ENCODE measurements around the gene MAN1C1. TPM values are rescaled to one million over a fixed set of nuclear protein-coding genes. Genes with fewer than 3 reads are reported as not detected.

The MAN1C1 gene
- total and polyA plus RNA-seq, 2 donors (not counting 1 experiment from before 2014, with no cell fraction given), result 0.31 to 0.89 TPM

DNA sequence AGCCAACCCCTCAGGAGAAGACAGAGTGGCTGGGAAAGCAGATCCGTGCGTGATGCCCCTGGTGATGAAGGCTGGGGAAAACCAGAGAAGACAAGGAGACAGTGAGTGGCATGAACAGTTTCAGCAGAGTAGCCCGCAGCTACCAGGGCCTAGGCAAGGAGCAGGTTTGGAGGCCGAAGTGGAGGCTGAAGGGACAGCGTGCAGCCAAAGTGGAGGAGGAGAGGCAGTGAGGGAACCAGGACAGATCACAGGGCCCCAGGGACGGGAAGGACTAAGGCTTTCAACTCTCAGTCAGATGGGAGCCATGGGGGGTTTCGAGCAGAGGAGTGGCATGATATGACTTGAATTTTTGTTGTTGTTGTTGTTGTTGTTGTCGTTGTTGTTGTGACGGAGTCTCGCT is 123.5 kb downstream of the MAN1C1 start:
- ChIA-PET POLR2A (no interaction called here), CTCF (no interaction called here)
- no peak overlapping the region for H2AFZ ChIP-seq (ENCODE audit: insufficient read depth, low read depth, low read length, poor library complexity, severe bottlenecking)
- TF ChIP-seq, protein P1, sequence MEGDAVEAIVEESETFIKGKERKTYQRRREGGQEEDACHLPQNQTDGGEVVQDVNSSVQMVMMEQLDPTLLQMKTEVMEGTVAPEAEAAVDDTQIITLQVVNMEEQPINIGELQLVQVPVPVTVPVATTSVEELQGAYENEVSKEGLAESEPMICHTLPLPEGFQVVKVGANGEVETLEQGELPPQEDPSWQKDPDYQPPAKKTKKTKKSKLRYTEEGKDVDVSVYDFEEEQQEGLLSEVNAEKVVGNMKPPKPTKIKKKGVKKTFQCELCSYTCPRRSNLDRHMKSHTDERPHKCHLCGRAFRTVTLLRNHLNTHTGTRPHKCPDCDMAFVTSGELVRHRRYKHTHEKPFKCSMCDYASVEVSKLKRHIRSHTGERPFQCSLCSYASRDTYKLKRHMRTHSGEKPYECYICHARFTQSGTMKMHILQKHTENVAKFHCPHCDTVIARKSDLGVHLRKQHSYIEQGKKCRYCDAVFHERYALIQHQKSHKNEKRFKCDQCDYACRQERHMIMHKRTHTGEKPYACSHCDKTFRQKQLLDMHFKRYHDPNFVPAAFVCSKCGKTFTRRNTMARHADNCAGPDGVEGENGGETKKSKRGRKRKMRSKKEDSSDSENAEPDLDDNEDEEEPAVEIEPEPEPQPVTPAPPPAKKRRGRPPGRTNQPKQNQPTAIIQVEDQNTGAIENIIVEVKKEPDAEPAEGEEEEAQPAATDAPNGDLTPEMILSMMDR (IDR thresholded peaks at IDR 0.05), result no peak
- TF ChIP-seq EZH2 (IDR thresholded peaks at IDR 0.05; ENCODE audit: borderline replicate concordance, insufficient read depth, low read depth, low read length, poor library complexity, severe bottlenecking), result no peak
- WGBS (ENCODE audit: insufficient coverage), result 93% methylated on average over 10 of the region's 10 CpGs
- peaks cover 0 to 6% (median 1%) of the 10 kb centered on the region in 4 experiments for H3K27me3 ChIP-seq (replicated peaks in 1 of 4; ENCODE audit: control extremely low read depth in 1 of 4, control insufficient read depth in 3 of 4, insufficient read depth in 4 of 4, low read length in 3 of 4)
- H3K9me3 ChIP-seq (ENCODE audit: control extremely low read depth in 1 of 3, control insufficient read depth in 2 of 3, insufficient read depth in 1 of 3, low read length in 2 of 3), result no peaks in the 10 kb centered on the region
- ATAC-seq (ENCODE audit: low read depth) (no peak), DNase-seq (no peak)
- no peak overlapping the region for H3K4me2 ChIP-seq (replicated peaks; ENCODE audit: low read depth, low read length, poor library complexity, severe bottlenecking)
- H3K4me1 Mint-ChIP-seq, result no peaks in the 10 kb centered on the region
- H3K4me3 Mint-ChIP-seq, result no peak overlapping the region
- intact Hi-C loops (cut with micrococcal nuclease), result no loop called here
- no peaks in the 10 kb centered on the region for H3K79me2 ChIP-seq (ENCODE audit: control insufficient read depth, insufficient read depth, low read length)
- no peaks in the 10 kb centered on the region for H4K20me1 ChIP-seq (ENCODE audit: control insufficient read depth, insufficient read depth, low read length, poor library complexity, severe bottlenecking)
- H3K27ac ChIP-seq (ENCODE audit: low read length in 2 of 2), result no peak overlapping the region
- no peak overlapping the region for H3K4me3 ChIP-seq (ENCODE audit: control extremely low read depth in 1 of 5, extremely low read depth in 1 of 5, insufficient read depth in 1 of 5, low read depth in 2 of 5, low read length in 4 of 5)
- H3K9ac ChIP-seq (ENCODE audit: low read length), result no peak overlapping the region
- H3K27ac Mint-ChIP-seq, result no peak overlapping the region
- no peaks in the 10 kb centered on the region for H3K9me3 Mint-ChIP-seq (ENCODE audit: insufficient read depth)
- no peaks in the 10 kb centered on the region for H3K36me3 ChIP-seq (replicated peaks in 1 of 2; ENCODE audit: control extremely low read depth in 1 of 2, control insufficient read depth in 1 of 2, extremely low read depth in 1 of 2, insufficient read depth in 2 of 2, low read length in 1 of 2)
- peaks cover 21% of the 10 kb centered on the region for H3K27me3 Mint-ChIP-seq
- no peaks in the 10 kb centered on the region for H3K4me1 ChIP-seq (ENCODE audit: control insufficient read depth in 2 of 2, insufficient read depth in 2 of 2, low read length in 2 of 2)

DNA sequence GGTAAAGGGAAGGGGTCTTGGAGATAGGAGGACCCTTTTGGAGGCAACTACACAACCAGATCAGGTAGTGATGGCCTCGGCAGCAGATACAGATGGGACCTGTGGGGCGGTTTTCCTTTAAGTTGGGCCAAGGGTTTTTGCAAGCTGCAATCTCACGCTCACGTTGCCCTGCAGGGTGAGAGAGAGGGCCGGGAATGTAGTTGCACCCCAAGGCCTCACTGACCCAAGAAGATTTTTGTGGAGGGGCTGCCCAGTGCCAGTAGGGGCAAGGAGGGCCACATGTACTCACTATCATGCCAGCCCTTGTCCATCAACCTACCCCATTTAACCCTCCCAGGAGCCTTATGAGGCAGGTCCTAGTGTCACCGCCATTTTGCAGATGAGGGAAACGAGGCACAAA is 125.7 kb downstream of the MAN1C1 start:
- Mint-ChIP-seq H3K4me1 (no peaks in the 10 kb centered on the region), H3K4me3 (no peak overlapping the region), H3K27ac (no peak overlapping the region), H3K9me3 (ENCODE audit: insufficient read depth) (no peaks in the 10 kb centered on the region), H3K27me3 (peaks cover 19% of the 10 kb centered on the region)
- Histone ChIP-seq H3K36me3 (replicated peaks in 1 of 2; ENCODE audit: control extremely low read depth in 1 of 2, control insufficient read depth in 1 of 2, extremely low read depth in 1 of 2, insufficient read depth in 2 of 2, low read length in 1 of 2) (no peaks in the 10 kb centered on the region), H3K79me2 (ENCODE audit: control insufficient read depth, insufficient read depth, low read length) (no peaks in the 10 kb centered on the region), H3K4me2 (replicated peaks; ENCODE audit: low read depth, low read length, poor library complexity, severe bottlenecking) (no peak overlapping the region), H3K4me1 (ENCODE audit: control insufficient read depth in 2 of 2, insufficient read depth in 2 of 2, low read length in 2 of 2) (no peaks in the 10 kb centered on the region), H2AFZ (ENCODE audit: insufficient read depth, low read depth, low read length, poor library complexity, severe bottlenecking) (no peak overlapping the region), H3K27ac (ENCODE audit: low read length in 2 of 2) (no peak overlapping the region), H3K4me3 (ENCODE audit: control extremely low read depth in 1 of 5, extremely low read depth in 1 of 5, insufficient read depth in 1 of 5, low read depth in 2 of 5, low read length in 4 of 5) (no peak overlapping the region), H3K9ac (ENCODE audit: low read length) (no peak overlapping the region), H3K9me3 (ENCODE audit: control extremely low read depth in 1 of 3, control insufficient read depth in 2 of 3, insufficient read depth in 1 of 3, low read length in 2 of 3) (no peaks in the 10 kb centered on the region), H3K27me3 (replicated peaks in 1 of 4; ENCODE audit: control extremely low read depth in 1 of 4, control insufficient read depth in 3 of 4, insufficient read depth in 4 of 4, low read length in 3 of 4) (peaks cover 0 to 6% (median under 1%) of the 10 kb centered on the region in 4 experiments), H4K20me1 (ENCODE audit: control insufficient read depth, insufficient read depth, low read length, poor library complexity, severe bottlenecking) (no peaks in the 10 kb centered on the region)
- 91% methylated on average over 6 of the region's 7 CpGs for WGBS (ENCODE audit: insufficient coverage)
- POLR2A ChIA-PET, result no interaction called here
- ATAC-seq (ENCODE audit: low read depth) (no peak), DNase-seq (no peak)
- CTCF ChIA-PET, result no interaction called here
- TF ChIP-seq EZH2 (IDR thresholded peaks at IDR 0.05; ENCODE audit: borderline replicate concordance, insufficient read depth, low read depth, low read length, poor library complexity, severe bottlenecking), result no peak
- TF ChIP-seq, protein P1 (IDR thresholded peaks at IDR 0.05), result no peak
- intact Hi-C loops (cut with micrococcal nuclease), result no loop called here
